Measurements from ENCODE around the gene CDK5RAP2.

DNA sequence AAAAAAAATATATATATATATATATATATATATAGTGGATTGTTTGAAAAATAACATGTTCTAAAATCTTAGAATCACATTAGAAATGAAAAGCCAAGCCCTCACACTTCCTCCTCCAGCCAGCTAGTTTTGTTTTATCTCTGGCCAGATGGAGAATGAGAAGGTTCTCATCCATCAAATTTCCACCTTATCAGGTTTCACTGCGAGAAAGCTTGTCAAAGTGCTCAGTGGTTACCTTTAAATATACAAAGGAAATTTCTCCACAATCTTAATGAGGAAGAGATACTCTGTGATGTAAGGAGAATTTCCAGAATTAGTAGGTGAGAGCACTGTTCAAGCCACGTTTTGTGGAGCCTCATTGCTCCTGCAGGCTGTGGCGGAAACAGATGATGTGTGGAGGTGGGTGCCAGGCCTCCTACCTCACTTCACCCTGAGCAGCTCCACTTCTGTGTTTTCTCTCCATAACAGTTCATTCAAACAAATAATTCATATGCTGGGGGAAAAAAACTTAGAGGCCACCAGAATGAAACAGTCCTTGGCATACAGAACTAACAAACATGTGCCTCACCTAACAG is 71.9 kb downstream of the CDK5RAP2 start:
- TF ChIP-seq ZNF138 (tag by site-specific recombination; IDR thresholded peaks at IDR 0.05; ENCODE audit: borderline replicate concordance) (no peak), ZNF292 (tag by site-specific recombination; IDR thresholded peaks at IDR 0.05; ENCODE audit: borderline replicate concordance, low read depth) (no peak), YY2 (tag by site-specific recombination; IDR thresholded peaks at IDR 0.05) (no peak), SP2 (tag by site-specific recombination; IDR thresholded peaks at IDR 0.05) (no peak), ZNF24 (tag by site-specific recombination; IDR thresholded peaks at IDR 0.05) (no peak)
- TF ChIP-seq, protein P1, sequence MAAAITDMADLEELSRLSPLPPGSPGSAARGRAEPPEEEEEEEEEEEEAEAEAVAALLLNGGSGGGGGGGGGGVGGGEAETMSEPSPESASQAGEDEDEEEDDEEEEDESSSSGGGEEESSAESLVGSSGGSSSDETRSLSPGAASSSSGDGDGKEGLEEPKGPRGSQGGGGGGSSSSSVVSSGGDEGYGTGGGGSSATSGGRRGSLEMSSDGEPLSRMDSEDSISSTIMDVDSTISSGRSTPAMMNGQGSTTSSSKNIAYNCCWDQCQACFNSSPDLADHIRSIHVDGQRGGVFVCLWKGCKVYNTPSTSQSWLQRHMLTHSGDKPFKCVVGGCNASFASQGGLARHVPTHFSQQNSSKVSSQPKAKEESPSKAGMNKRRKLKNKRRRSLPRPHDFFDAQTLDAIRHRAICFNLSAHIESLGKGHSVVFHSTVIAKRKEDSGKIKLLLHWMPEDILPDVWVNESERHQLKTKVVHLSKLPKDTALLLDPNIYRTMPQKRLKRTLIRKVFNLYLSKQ (tag by site-specific recombination; IDR thresholded peaks at IDR 0.05; ENCODE audit: borderline replicate concordance), result no peak
- TF ChIP-seq, protein P2, sequence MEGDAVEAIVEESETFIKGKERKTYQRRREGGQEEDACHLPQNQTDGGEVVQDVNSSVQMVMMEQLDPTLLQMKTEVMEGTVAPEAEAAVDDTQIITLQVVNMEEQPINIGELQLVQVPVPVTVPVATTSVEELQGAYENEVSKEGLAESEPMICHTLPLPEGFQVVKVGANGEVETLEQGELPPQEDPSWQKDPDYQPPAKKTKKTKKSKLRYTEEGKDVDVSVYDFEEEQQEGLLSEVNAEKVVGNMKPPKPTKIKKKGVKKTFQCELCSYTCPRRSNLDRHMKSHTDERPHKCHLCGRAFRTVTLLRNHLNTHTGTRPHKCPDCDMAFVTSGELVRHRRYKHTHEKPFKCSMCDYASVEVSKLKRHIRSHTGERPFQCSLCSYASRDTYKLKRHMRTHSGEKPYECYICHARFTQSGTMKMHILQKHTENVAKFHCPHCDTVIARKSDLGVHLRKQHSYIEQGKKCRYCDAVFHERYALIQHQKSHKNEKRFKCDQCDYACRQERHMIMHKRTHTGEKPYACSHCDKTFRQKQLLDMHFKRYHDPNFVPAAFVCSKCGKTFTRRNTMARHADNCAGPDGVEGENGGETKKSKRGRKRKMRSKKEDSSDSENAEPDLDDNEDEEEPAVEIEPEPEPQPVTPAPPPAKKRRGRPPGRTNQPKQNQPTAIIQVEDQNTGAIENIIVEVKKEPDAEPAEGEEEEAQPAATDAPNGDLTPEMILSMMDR (tag by site-specific recombination; IDR thresholded peaks at IDR 0.05), result no peak
- TF ChIP-seq, protein P3, sequence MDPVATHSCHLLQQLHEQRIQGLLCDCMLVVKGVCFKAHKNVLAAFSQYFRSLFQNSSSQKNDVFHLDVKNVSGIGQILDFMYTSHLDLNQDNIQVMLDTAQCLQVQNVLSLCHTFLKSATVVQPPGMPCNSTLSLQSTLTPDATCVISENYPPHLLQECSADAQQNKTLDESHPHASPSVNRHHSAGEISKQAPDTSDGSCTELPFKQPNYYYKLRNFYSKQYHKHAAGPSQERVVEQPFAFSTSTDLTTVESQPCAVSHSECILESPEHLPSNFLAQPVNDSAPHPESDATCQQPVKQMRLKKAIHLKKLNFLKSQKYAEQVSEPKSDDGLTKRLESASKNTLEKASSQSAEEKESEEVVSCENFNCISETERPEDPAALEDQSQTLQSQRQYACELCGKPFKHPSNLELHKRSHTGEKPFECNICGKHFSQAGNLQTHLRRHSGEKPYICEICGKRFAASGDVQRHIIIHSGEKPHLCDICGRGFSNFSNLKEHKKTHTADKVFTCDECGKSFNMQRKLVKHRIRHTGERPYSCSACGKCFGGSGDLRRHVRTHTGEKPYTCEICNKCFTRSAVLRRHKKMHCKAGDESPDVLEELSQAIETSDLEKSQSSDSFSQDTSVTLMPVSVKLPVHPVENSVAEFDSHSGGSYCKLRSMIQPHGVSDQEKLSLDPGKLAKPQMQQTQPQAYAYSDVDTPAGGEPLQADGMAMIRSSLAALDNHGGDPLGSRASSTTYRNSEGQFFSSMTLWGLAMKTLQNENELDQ (tag by site-specific recombination; IDR thresholded peaks at IDR 0.05; ENCODE audit: low read depth), result no peak
- TF ChIP-seq, protein P4, sequence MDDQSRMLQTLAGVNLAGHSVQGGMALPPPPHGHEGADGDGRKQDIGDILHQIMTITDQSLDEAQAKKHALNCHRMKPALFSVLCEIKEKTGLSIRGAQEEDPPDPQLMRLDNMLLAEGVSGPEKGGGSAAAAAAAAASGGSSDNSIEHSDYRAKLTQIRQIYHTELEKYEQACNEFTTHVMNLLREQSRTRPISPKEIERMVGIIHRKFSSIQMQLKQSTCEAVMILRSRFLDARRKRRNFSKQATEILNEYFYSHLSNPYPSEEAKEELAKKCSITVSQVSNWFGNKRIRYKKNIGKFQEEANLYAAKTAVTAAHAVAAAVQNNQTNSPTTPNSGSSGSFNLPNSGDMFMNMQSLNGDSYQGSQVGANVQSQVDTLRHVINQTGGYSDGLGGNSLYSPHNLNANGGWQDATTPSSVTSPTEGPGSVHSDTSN (CRISPR knock-in tag; IDR thresholded peaks at IDR 0.05), result no peak
